Inflammatory macrophage (primary cell): ENCODE data around the gene DRC7.

Experiments
- DNase-seq, 2 donors: peaks; one replicate each; pipeline ENCODE4 v3.0.0-alpha.2; 2020 to 2022
- total RNA-seq, 18 experiments: gene quantifications; one replicate each; lab custom pipeline; 2026; ENCODE audit warnings: mixed read lengths in 6 of 18, inconsistent platforms in 2 of 18; lab: John Stamatoyannopoulos, UW

Gene DRC7
- 0 to 0.33 (median 0.07) reads per million in 18 experiments for total RNA-seq

DNA sequence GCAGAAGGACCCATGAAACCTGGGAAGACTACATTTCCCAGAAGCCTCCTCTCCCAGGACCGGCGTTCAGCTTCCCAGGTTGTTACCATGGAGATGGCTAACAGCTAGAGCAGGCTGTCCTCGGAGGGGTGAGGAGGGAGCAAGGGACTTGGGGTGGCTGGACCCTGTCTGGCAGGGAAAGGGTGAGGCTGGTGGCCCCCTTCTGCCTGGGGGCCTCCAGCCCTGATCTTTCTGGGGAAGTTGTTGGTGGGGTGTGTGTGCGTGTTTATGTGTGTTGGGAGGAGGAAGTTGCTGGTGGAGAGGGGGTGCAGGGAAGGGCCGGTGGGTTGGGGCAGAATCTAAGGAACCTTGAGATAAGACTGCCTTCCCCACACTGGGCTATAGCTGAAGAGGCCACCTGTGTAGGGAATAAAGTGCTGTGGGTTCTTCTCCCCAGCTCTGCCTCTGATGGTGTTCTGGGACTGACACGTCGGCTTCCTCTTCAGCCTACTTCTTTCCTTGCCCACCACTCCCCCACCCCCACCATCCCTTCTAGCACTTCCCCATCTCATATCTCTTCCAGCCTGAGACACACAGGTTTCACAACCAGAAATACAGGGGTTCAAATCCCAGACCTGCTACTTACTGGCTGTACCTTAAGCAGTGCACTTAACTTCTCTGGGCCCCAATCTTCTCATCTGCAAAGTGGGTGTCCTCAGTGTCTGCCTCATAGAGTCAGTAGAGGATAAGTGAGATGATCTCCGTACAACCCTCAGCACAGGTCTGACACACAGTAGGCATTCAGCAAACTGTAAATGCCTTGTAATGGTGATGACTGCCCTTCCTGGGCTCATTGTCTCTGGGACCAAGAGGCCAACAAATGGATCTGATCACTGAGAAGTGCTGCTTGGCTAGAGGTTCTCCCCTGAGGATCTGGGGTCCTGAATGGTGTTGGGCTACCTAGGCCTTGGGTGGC lies at the start of gene DRC7:
Gene DRC7 (plus strand): TSS at position 82 of the 955 bp plus-strand sequence. CDS start 3,144 bp downstream, outside the sequence.
- DNase-seq: peak; percentile 67 to 75

- no peak for DNase-seq
These were observed 49.4 kb upstream of the DRC7 start for GRCh38 chr16:57645169-57645568.

- no peak for DNase-seq
These were observed 48.8 kb upstream of the DRC7 start for GRCh38 chr16:57645691-57646387.

DNA sequence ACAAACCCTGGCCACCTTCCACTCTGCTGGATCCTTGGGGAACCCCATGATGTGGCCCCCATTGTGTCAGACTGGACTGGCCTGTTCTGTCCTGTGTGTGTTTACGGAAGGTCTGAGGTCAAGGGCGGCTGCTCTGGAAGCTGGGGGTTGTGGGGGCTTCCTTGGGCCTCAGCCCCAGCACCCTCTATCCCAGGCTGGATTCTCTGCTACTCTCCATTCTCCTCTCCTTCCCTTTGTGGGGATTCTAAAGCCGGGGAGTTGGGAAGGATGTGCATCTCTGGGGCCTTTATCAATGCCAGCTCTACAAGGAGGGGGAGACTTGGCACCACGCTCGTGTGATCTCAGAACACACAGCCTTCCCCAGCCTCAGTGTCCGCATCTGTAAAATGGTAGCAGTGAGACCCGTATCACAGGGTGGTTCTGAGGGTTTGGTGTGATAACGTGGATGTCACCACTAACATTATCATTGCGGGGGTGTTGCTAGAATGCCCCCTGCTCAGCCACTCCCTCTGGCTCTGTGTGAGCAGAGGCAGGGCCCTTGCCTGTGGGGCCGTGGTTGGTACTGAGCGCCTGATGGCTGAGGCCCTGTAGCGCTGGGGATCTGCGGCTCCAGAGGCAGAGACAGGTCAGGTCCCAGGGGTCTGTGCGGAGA lies 48.1 kb upstream of the DRC7 start:
- DNase-seq: no peak

DNA sequence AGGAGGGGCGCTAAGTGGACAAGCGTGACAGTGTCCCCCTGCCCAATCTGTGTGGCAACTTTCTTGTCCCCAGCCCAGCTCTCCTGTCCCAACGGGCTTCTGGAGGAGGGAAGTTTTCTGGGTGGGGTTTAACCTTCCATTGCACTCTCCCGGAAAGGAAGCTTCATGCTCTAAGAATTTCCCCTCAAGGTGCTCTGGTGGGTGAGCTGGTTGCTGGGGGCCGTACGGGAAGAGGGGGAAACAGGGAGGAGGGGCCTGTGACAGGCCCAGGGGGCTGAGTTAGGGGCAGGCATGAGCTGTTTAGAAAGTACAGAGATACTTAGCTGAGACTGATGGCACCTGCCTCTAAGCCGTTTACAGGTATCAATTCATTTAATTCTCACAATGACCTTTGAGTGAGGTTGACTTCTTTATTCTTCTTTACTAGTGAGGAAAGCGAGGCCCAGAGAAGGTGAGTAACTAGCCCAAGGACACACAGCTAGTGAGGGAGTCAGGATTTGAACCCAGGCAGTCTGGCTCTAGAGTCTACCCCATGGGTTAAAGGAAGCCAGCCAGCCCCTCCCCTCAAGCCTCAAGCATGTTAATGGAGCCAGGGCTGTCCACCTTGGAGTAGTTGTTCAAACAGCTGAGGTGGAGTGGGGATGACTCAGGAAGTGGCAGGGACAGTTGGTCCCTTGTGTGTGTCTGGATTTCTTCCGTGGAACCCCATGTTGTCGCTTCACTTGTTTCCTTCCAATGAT lies 47.3 kb upstream of the DRC7 start:
- DNase-seq: no peak

- peak; percentile 58 to 59 for DNase-seq
These were observed 46.5 kb upstream of the DRC7 start for GRCh38 chr16:57648125-57648524.

- DNase-seq: peak; percentile 87 to 95
These were observed 45.8 kb upstream of the DRC7 start for GRCh38 chr16:57648581-57649442.

- no peak for DNase-seq
These were observed 45.2 kb upstream of the DRC7 start for GRCh38 chr16:57649443-57649751.

GRCh38 chr16:57649846-57650245 lies 44.8 kb upstream of the DRC7 start:
- DNase-seq: no peak

GRCh38 chr16:57651344-57652333 lies 43.0 kb upstream of the DRC7 start:
- DNase-seq: no peak

- no peak for DNase-seq
These were observed 41.7 kb upstream of the DRC7 start for GRCh38 chr16:57652695-57653471.

- no peak for DNase-seq
These were observed 40.7 kb upstream of the DRC7 start for GRCh38 chr16:57653936-57654335.

- DNase-seq: no peak
These were observed 38.2 kb upstream of the DRC7 start for GRCh38 chr16:57656342-57656955.

DNA sequence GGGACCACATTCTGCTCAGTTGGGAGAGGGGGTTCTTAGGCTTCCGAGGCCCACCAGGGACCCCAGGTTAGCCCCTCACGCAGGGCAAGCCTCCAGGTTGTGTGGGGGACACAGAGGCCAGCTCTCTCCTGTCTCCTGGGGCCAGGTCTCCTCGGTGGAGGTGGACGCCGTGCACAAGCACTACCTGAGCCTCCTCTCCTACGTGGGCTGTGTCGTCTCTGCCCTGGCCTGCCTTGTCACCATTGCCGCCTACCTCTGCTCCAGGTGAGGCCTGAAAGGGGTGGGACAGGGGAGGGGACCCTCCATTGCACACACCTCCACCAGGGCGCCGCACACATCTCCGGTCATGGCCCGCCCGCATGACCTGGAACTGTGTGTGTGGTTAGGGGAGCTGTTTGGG lies 37.4 kb upstream of the DRC7 start:
- no peak for DNase-seq

DNA sequence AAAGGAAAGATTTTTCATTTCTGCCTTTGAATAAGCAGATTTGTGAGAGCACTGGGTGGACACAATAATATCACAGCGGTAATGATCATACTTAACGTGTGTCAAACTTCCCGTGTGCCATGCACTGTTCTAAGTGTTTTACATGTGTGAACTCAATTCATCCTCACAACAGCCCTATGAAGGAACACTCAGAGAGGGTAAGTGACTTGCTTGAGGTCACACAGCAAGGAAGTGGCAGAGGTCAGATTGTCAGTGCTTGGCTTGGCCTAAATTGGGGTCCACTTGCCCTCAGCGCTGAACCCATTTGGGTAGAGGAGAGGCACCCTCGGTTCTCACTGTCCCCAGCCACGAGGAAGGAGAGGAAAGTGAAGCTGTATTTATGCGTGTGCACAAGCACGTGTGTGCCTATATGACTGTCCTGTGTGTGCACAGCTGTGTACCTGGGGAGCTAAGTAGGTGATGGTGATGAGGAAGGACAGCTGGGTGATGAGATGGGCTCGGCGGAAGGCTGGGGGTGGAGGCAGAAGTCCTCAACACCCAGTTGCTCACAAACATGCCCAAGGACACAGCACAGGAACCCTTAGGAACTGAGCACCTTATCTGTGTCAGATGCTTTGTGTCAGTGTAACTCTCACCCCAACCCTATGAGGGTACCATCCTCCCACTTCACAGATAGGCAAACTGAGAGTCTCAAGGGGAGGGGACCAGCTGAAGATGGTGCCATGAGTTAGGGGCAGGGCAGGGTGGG lies 36.3 kb upstream of the DRC7 start:
- DNase-seq: no peak

GRCh38 chr16:57658878-57659674 lies 35.5 kb upstream of the DRC7 start:
- DNase-seq: no peak

DNA sequence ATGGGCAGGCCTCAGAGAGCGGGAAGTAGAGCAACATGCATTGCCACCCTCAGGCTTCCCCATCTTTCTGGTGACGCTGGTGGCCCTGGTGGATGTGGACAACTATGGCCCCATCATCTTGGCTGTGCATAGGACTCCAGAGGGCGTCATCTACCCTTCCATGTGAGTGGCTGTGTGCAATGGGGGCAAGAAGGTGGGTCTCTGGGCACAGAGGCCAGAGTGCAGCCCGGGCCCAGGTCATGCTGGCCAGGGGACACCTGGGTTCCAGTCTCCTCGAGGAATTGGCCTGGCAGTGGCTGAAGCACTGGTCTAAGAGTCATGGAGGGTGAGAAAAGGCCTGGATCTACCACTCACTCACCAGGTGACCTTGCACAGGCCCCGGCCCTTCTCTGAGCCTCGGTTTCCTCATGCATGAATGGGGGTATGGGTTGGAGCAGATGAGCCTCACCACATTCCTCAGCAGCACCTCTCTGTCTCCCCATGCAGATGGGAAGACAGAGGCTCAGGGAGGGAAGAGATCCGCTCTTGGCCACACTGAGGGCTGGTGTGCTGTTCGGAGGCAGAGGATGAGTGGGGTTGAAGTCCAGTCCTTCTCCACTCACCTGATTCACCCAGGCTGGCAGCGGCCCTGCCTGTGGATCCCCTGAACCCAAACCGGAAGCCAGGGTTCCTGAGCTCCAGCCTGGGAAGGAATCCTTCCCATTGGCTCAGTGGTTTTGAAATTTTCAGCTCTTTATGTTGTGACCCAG lies 33.7 kb upstream of the DRC7 start:
- DNase-seq: no peak
